Peyer's patch (tissue), 4 donors: ENCODE data around the gene SERTAD3.

Experiments
- POLR2A ChIP-seq, 2 donors: fragments of 450-650 bp; IDR thresholded peaks; one replicate each; pipeline ENCODE4 v1.5.1; 2017; ENCODE audit warnings: antibody characterized with exemption in 2 of 2, mild to moderate bottlenecking in 2 of 2, moderate library complexity in 2 of 2
- TF ChIP-seq, protein P1 (sequence below), 6 experiments: fragments of 450-650 bp in 4 of 6; fragments of 200-600 bp in 2 of 6; sonication (generic) in 1 of 6; IDR thresholded peaks; one replicate each; pipeline ENCODE4 v1.5.1; 2017 to 2019; ENCODE audit warnings: antibody characterized with exemption in 6 of 6, mild to moderate bottlenecking in 3 of 6, moderate library complexity in 1 of 6

DNA sequence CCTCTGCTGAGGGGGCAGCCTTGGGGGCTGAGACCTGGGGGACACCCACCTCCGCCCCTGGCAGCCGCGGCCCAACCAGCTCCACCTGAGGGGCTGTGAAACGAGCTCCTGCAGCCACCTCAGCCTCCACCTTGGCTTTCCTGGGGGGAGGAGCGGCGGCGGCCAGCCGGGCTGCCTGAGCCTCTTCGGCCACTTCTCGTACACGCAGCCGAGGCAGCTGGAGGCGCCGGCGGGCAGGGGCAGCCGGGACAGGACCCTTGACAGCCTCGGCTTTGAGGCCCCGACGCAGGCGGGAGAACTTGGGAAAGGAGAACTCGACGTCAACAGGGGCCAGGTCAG, 46.6 kb downstream of the SERTAD3 start:
- TF ChIP-seq, protein P1, sequence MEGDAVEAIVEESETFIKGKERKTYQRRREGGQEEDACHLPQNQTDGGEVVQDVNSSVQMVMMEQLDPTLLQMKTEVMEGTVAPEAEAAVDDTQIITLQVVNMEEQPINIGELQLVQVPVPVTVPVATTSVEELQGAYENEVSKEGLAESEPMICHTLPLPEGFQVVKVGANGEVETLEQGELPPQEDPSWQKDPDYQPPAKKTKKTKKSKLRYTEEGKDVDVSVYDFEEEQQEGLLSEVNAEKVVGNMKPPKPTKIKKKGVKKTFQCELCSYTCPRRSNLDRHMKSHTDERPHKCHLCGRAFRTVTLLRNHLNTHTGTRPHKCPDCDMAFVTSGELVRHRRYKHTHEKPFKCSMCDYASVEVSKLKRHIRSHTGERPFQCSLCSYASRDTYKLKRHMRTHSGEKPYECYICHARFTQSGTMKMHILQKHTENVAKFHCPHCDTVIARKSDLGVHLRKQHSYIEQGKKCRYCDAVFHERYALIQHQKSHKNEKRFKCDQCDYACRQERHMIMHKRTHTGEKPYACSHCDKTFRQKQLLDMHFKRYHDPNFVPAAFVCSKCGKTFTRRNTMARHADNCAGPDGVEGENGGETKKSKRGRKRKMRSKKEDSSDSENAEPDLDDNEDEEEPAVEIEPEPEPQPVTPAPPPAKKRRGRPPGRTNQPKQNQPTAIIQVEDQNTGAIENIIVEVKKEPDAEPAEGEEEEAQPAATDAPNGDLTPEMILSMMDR (IDR thresholded peaks at IDR 0.05) = no peak
- TF ChIP-seq POLR2A (IDR thresholded peaks at IDR 0.05) = no peak
